Psoas muscle (tissue), 8 donors: ENCODE results near the gene CHN1. TPM values are rescaled to one million over a fixed set of nuclear protein-coding genes. Genes with fewer than 3 reads are reported as not detected.

Experiments
- ATAC-seq, 4 donors: fragments of 200-7000 bp; cut with Tn5 transposase; one replicate each; pipeline ENCODE4 v1.9.1; 2020; ENCODE audit warnings: moderate library complexity in 3 of 4, mild to moderate bottlenecking in 2 of 4
- DNase-seq, 2 donors: peaks; one replicate each; pipeline ENCODE4 v3.0.0-alpha.2; 2020
- H3K27ac ChIP-seq: fragments of 200-600 bp; one replicate; pipeline ENCODE4 v1.8.0; 2022
- H3K27me3 ChIP-seq, 3 donors: fragments of 200-600 bp in 1 of 3; one replicate each; pipeline versions ENCODE4 v1.6.1 to v1.8.0; 2013 to 2022; ENCODE audit warnings: low read length in 2 of 3, mild to moderate bottlenecking in 2 of 3, moderate library complexity in 1 of 3; ENCODE audit not compliant: insufficient read depth in 3 of 3
- H3K36me3 ChIP-seq, 2 donors: fragments of 200-600 bp in 1 of 2; one replicate each; pipeline versions ENCODE4 v1.6.1 to v1.8.0; 2013 to 2022; ENCODE audit warnings: low read depth in 1 of 2, mild to moderate bottlenecking in 1 of 2, moderate library complexity in 1 of 2; ENCODE audit not compliant: insufficient read depth in 1 of 2
- H3K4me1 ChIP-seq: fragments of 200-600 bp; one replicate; pipeline ENCODE4 v1.8.0; 2022
- H3K4me3 ChIP-seq: fragments of 200-600 bp; one replicate; pipeline ENCODE4 v1.8.0; 2022; ENCODE audit warnings: mild to moderate bottlenecking
- H3K9me3 ChIP-seq: fragments of 200-600 bp; one replicate; pipeline ENCODE4 v1.8.0; 2022
- WGBS, 3 donors: extraction: QIAGEN DNeasy Blood & Tissue Kit; methylation state at CpG; one replicate each; pipeline versions ENCODE4 v1.1.6 to v1.1.7; 2013; 5-methylcytosine and 5-hydroxymethylcytosine counted together
- intact Hi-C, 2 donors: fragments of 100-400 bp; cut with DNase I; formaldehyde crosslinking; loops; one replicate each; pipeline versions ENCODE4 v1.11.0 to v1.14.2; 2022
- polyA plus RNA-seq, 3 donors: library from polyadenylated mRNA; stranded (reverse); fragments of 200-250 nt; gene quantifications; one replicate each; pipeline ENCODE4 v1.2.3, GENCODE V29; 2013
- total RNA-seq, 4 donors: library from RNA; stranded (reverse); fragmentation: NEBNext Ultra II Directional in 2 of 4; extraction: Animal tissue kit (Norgen Biotek cat#: 25700) in 2 of 4; gene quantifications; one replicate each; pipeline versions ENCODE4 v1.2.1 to v1.2.4, GENCODE V29; 2021 to 2023
- TF ChIP-seq, protein P1 (sequence below): fragments of 200-600 bp; IDR thresholded peaks from one replicate; pipeline ENCODE4 v1.8.0; 2022; ENCODE audit warnings: antibody characterized with exemption
- donor health status: healthy with polysubstance abuse.
- donor health status: DM: no; HTN: no; CAD: no; lungs with moderate emphysema.
- donor health status: Bipolar disorder and iron deficiency.
- donor health status: healthy.
- donor health status: DM: yes; HTN: yes; CAD: no.
- donor health status: DM: no; HTN: no; CAD: no.
- donor health status: DM: no; HTN: no; CAD: no.
- donor health status: DM: yes; HTN: yes; CAD: no.

The CHN1 gene
- total and polyA plus RNA-seq, 7 donors, result 1.8 to 4.2 (median 2.3) TPM

DNA sequence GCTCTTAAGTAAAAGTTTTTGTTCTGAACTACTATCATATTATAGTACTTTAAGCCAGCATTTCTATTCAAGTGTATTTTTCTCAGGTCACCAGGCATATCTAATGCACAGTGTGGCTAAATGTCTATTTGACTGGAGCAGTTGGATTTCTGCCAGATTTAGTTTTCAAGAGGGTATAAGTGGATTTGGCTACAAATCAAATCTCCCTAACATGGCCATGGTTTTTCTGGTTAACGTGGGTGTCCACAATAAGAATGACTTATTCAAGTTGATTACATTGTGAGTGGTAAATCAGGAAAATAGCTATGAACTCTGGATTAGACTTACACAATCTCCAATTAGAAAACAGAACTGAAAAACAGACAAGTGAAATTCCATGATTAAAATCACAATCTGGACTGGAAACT lies 5.7 kb upstream of the CHN1 start:
- 44 to 49% (median 45%) methylated on average over 1 of the region's 1 CpG for WGBS, 3 donors
- peaks cover 0 to 20% (median 0%) of the 10 kb centered on the region in 3 donors for H3K27me3 ChIP-seq

DNA sequence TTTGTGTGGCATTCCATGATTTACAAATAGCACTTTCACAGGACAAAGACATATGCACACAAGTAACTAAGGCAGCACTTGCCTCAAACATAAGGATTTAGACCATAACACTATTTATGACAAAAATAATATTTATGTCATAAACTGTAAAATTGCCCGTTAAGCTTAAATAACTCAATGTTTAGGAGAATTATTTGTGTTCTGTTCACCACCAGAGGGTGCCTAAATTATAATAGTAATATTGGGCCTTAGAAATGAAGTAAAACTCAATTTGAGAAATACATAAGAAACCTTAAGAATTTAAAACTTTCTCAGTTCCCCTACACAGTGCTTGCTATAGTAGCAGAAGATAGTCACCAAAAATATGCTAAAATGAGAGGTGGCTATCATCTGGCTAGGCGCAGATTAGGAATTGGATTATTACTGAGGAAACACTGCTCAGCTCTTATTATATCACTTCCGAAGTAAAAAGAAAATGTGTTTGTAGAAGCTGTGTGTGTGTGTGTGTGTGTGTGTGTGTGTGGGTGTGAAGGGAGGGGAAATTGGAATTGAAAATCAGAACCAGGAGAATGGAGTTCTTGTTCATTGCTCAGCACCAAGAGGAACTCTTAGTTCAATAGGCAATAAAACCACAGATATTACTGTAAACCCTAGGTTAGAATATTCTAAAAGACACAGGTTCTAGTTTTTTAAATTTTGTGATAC lies 4.9 kb upstream of the CHN1 start:
- H3K27ac ChIP-seq, result no peak overlapping the region
- H3K4me1 ChIP-seq, result no peaks in the 10 kb centered on the region
- ATAC-seq (no peak), DNase-seq (no peak)
- peaks cover 0 to 27% (median 0%) of the 10 kb centered on the region in 3 donors for H3K27me3 ChIP-seq
- WGBS, 3 donors, result 82 to 87% (median 85%) methylated on average over 3 of the region's 3 CpGs
- no peaks in the 10 kb centered on the region for H3K36me3 ChIP-seq
- no peak overlapping the region for H3K4me3 ChIP-seq
- intact Hi-C loops, result no loop called here
- H3K9me3 ChIP-seq, result no peaks in the 10 kb centered on the region
- TF ChIP-seq, protein P1, sequence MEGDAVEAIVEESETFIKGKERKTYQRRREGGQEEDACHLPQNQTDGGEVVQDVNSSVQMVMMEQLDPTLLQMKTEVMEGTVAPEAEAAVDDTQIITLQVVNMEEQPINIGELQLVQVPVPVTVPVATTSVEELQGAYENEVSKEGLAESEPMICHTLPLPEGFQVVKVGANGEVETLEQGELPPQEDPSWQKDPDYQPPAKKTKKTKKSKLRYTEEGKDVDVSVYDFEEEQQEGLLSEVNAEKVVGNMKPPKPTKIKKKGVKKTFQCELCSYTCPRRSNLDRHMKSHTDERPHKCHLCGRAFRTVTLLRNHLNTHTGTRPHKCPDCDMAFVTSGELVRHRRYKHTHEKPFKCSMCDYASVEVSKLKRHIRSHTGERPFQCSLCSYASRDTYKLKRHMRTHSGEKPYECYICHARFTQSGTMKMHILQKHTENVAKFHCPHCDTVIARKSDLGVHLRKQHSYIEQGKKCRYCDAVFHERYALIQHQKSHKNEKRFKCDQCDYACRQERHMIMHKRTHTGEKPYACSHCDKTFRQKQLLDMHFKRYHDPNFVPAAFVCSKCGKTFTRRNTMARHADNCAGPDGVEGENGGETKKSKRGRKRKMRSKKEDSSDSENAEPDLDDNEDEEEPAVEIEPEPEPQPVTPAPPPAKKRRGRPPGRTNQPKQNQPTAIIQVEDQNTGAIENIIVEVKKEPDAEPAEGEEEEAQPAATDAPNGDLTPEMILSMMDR, result no peak

More for the DNA sequence above, 5.7 kb upstream of the CHN1 start:
- intact Hi-C loops, result no loop called here
- Histone ChIP-seq H3K4me3 (no peak overlapping the region), H3K4me1 (no peaks in the 10 kb centered on the region), H3K36me3 (no peaks in the 10 kb centered on the region), H3K27ac (no peak overlapping the region), H3K9me3 (no peaks in the 10 kb centered on the region)
- TF ChIP-seq, protein P1, result no peak
- ATAC-seq (no peak), DNase-seq (no peak)

DNA sequence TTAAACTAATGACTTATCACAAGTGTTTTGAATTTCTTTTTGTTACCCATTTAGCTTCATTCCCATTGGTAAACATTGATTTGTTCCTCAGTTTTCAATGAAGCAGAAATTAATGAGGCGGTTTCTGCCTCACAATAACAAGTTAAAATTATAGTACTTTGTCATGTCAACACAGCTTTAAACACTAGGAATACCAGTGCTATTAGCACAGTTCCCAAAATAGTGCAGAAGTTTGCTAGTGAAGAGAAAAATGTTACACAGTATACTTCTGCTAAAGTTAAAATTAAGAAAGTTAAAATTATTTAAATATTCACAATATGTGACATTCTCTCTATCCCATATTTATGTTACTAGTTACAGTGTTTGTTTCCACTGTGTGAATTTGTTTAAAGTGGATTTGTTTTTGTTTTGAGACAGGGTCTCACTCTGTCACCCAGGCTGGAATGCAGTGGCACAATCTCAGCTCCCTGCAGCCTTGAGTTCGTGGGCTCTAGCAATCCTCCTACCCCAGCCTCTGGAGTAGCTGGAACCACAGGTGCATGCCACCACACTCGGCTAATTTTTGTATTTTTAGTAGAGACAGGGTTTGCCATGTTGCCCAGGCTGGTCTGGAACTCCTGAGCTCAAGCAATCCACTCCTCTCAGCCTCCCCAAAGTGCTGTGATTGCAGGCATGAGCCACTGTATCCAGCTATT lies 3.8 kb upstream of the CHN1 start:
- Histone ChIP-seq H3K9me3 (no peaks in the 10 kb centered on the region), H3K4me1 (no peaks in the 10 kb centered on the region), H3K27me3 (peaks cover 0 to 37% (median 0%) of the 10 kb centered on the region in 3 donors), H3K36me3 (no peaks in the 10 kb centered on the region), H3K4me3 (no peak overlapping the region), H3K27ac (no peak overlapping the region)
- 51 to 73% (median 73%) methylated on average over 3 of the region's 3 CpGs for WGBS, 3 donors
- DNase-seq (no peak), ATAC-seq (no peak)
- intact Hi-C loops, result no loop called here
- TF ChIP-seq, protein P1, result no peak

DNA sequence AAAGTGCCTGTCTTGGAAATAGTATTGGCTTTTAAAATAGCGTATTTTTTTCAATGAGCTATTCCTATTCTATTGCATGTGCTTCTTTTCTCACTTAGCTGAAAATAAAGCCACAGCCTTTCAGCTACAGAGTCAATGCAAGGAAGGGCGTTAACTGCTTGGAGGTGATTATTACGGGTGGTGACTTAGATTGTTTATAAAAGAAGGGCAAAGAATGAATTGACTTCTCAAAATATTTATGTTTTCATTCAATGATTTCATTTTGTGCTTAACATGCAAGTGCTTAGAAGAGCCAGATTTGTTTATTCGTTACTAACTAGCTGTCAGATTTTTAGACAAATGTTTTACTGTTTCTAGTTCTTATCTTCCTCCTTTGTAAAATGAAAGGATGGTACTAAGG lies 2.8 kb upstream of the CHN1 start:
- no peaks in the 10 kb centered on the region for H3K4me1 ChIP-seq
- no peak overlapping the region for H3K4me3 ChIP-seq
- 75 to 85% (median 76%) methylated on average over 4 of the region's 4 CpGs for WGBS, 3 donors
- DNase-seq, result no peak
- TF ChIP-seq, protein P1, result no peak
- no peaks in the 10 kb centered on the region for H3K36me3 ChIP-seq
- no peak overlapping the region for H3K27ac ChIP-seq
- no peak for ATAC-seq
- H3K9me3 ChIP-seq, result no peaks in the 10 kb centered on the region
- intact Hi-C loops, result no loop called here
- H3K27me3 ChIP-seq, result peaks cover 0 to 46% (median 0%) of the 10 kb centered on the region in 3 donors
